OCI-LY1 (cell line): ENCODE measurements around the gene ANKRD55.
"Not testable (repeated sequence)": the region's sequence is repeated elsewhere in the genome, so short reads cannot be mapped to it uniquely, and the experiment has no call there.

Experiments
- H2AFZ ChIP-seq: fragments of 200-600 bp; sonication (generic), shearing (Covaris generic); 2 replicates; pipeline ENCODE4 v1.6.0; 2014; ENCODE audit warnings: antibody characterized with exemption, mild to moderate bottlenecking, low read length
- H3F3A ChIP-seq: fragments of 200-600 bp; sonication (generic), shearing (Covaris generic); 2 replicates; pipeline ENCODE4 v1.6.0; 2014; ENCODE audit warnings: mild to moderate bottlenecking, antibody characterized with exemption, low read length, moderate library complexity; ENCODE audit not compliant: insufficient read depth
- H3K27ac ChIP-seq: fragments of 200-600 bp; sonication (generic); 2 replicates; pipeline ENCODE4 v1.5.1; 2014; ENCODE audit warnings: low read length, mixed run types, mild to moderate bottlenecking, low read depth; ENCODE audit not compliant: poor library complexity, severe bottlenecking
- H3K27me3 ChIP-seq: fragments of 200-600 bp; sonication (generic); 2 replicates; pipeline ENCODE4 v1.6.0; 2014; ENCODE audit warnings: antibody characterized with exemption, mild to moderate bottlenecking, low read length, moderate library complexity; ENCODE audit not compliant: insufficient read depth
- H3K36me3 ChIP-seq: fragments of 200-600 bp; sonication (generic); 2 replicates; pipeline ENCODE4 v1.6.1; 2014; ENCODE audit warnings: mild to moderate bottlenecking, antibody characterized with exemption, low read length, moderate library complexity, mixed read lengths; ENCODE audit not compliant: insufficient read depth
- H3K4me1 ChIP-seq: fragments of 200-600 bp; sonication (generic); 2 replicates; pipeline ENCODE4 v1.5.1; 2014; ENCODE audit warnings: mild to moderate bottlenecking, low read length, moderate library complexity; ENCODE audit not compliant: insufficient read depth, severe bottlenecking
- H3K4me2 ChIP-seq: fragments of 200-600 bp; sonication (generic), shearing (Covaris generic); 2 replicates; pipeline ENCODE4 v1.6.1; 2014; ENCODE audit warnings: low read length
- H3K4me3 ChIP-seq: fragments of 200-600 bp; sonication (generic); 2 replicates; pipeline ENCODE4 v1.5.1; 2014; ENCODE audit warnings: low read length, low read depth, mild to moderate bottlenecking, mixed read lengths; ENCODE audit not compliant: poor library complexity, severe bottlenecking
- H3K79me2 ChIP-seq: fragments of 200-600 bp; shearing (Covaris generic); 2 replicates; pipeline ENCODE4 v1.6.1; 2016; ENCODE audit warnings: mixed run types, low read length, mixed read lengths; ENCODE audit not compliant: insufficient read depth
- H3K9ac ChIP-seq: fragments of 200-600 bp; sonication (generic), shearing (Covaris generic); 2 replicates; pipeline ENCODE4 v1.6.1; 2014; ENCODE audit warnings: mild to moderate bottlenecking, low read length, mixed read lengths
- H3K9me2 ChIP-seq: fragments of 200-600 bp; sonication (generic), shearing (Covaris generic); 2 replicates; pipeline ENCODE4 v1.6.1; 2014; ENCODE audit warnings: low read depth, mild to moderate bottlenecking, low read length, mixed read lengths
- H3K9me3 ChIP-seq: fragments of 200-600 bp; shearing (Covaris generic); 2 replicates; pipeline ENCODE4 v1.6.1; 2014; ENCODE audit warnings: low read length, mixed read lengths
- H4K20me1 ChIP-seq: fragments of 200-600 bp; sonication (generic), shearing (Covaris generic); 2 replicates; pipeline ENCODE4 v1.6.0; 2016; ENCODE audit warnings: mild to moderate bottlenecking, low read length; ENCODE audit not compliant: insufficient read depth
- CTCF ChIP-seq: fragments of 200-600 bp; sonication (generic), shearing (Covaris generic); IDR thresholded peaks from 2 replicates; pipeline ENCODE4 v1.5.1; 2017; ENCODE audit warnings: mild to moderate bottlenecking, antibody characterized with exemption, low read length, moderate library complexity, mixed read lengths
- EZH2 ChIP-seq: fragments of 200-600 bp; sonication (generic), shearing (Covaris generic); IDR thresholded peaks from 2 replicates; pipeline ENCODE4 v1.8.0; 2017; ENCODE audit warnings: borderline replicate concordance, mixed run types, mild to moderate bottlenecking, antibody characterized with exemption, low read length, moderate library complexity, mixed read lengths

Gene ANKRD55

DNA sequence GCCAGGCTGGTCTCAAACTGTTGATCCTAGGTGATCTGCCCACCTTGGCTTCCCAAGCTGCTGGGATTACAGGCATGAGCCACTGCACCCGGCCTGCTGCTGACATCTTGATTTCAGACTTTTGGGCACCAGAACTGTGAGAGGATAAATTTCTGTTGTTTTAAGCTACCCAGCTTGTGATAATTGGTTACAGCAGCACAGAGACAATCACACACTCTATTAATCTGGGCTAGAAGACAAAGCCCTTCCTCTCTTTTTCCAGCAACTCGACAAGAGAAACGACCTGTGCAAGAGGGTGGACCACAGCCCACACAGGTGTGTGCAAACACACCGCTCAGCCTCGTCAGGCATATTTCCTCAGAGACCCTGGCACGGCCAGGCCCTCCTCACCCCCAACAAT is 4.5 kb downstream of the ANKRD55 start:
- Histone ChIP-seq H4K20me1 (no peaks in the 10 kb centered on the region), H2AFZ (no peak overlapping the region), H3K4me1 (no peaks in the 10 kb centered on the region), H3K27ac (no peak overlapping the region), H3K4me2 (no peak overlapping the region), H3K79me2 (no peaks in the 10 kb centered on the region), H3K4me3 (no peak overlapping the region), H3K27me3 (no peaks in the 10 kb centered on the region), H3K9me3 (no peaks in the 10 kb centered on the region), H3K9me2 (no peaks in the 10 kb centered on the region), H3K9ac (no peak overlapping the region), H3F3A (no peaks in the 10 kb centered on the region), H3K36me3 (no peaks in the 10 kb centered on the region)
- TF ChIP-seq EZH2 (no peak), CTCF (no peak)

DNA sequence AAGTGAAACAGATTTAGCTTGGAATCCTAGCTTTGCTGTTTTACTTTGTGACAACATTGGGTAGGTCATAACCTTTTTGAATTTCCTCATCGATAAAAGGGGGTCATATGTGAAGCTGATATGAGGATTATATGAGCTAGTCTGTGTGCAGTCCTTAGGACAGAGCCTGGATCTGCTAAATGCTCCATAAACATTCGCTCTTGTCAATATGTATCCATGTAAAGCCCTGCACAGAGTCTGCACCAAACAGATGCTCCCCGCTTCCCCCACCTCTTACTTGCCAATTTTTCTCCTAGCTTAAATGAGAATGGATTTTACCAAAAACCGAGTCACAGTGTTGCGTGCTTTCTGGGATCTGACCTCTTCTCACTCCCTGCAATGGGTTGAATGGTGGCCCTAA is 5.4 kb downstream of the ANKRD55 start:
- Histone ChIP-seq H3K9me2 (no peaks in the 10 kb centered on the region), H3K9me3 (no peaks in the 10 kb centered on the region), H3F3A (no peaks in the 10 kb centered on the region), H3K4me1 (no peaks in the 10 kb centered on the region), H2AFZ (no peak overlapping the region), H4K20me1 (no peaks in the 10 kb centered on the region), H3K4me2 (no peak overlapping the region), H3K9ac (no peak overlapping the region), H3K4me3 (no peak overlapping the region), H3K36me3 (no peaks in the 10 kb centered on the region), H3K79me2 (no peaks in the 10 kb centered on the region), H3K27me3 (no peaks in the 10 kb centered on the region), H3K27ac (no peak overlapping the region)
- TF ChIP-seq EZH2: no peak
- no peak for TF ChIP-seq CTCF

DNA sequence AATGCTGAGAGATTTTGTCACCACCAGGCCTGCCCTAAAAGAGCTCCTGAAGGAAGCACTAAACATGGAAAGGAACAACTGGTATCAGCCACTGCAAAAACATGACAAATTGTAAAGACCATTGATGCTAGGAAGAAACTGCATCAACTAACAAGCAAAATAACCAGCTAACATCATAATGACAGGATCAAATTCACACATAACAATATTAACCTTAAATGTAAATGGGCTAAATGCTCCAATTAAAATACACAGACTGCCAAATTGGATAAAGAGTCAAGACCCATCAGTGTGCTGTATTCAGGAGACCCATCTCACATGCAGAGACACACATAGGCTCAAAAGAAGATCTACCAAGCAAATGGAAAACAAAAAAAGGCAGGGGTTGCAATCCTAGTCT is 9.8 kb downstream of the ANKRD55 start:
- H3K27me3 ChIP-seq, H3K9me2 ChIP-seq: not testable (repeated sequence)

GRCh38 chr5:56221601-56222000 is 11.5 kb downstream of the ANKRD55 start:
- not testable (repeated sequence) for H2AFZ ChIP-seq, H3K4me2 ChIP-seq, H3K27ac ChIP-seq, H4K20me1 ChIP-seq, H3K9ac ChIP-seq, H3K27me3 ChIP-seq, H3K79me2 ChIP-seq, H3K9me3 ChIP-seq, H3K9me2 ChIP-seq, H3K4me1 ChIP-seq, H3K36me3 ChIP-seq, H3K4me3 ChIP-seq, H3F3A ChIP-seq

More for the DNA sequence above, 9.8 kb downstream of the ANKRD55 start:
- not testable (repeated sequence) for H3K79me2 ChIP-seq, H3K9ac ChIP-seq, H3K36me3 ChIP-seq, H3K4me1 ChIP-seq, H3F3A ChIP-seq, H3K4me2 ChIP-seq, H2AFZ ChIP-seq, H3K9me3 ChIP-seq, H4K20me1 ChIP-seq, H3K27ac ChIP-seq, H3K4me3 ChIP-seq
